Neural cell (in vitro differentiated cells): ENCODE measurements around the gene TRIM59. TPM values are rescaled to one million over a fixed set of nuclear protein-coding genes. Genes with fewer than 3 reads are reported as not detected.

ENCODE experiments used
- H2AFZ ChIP-seq: fragments of 200-600, 300-800 bp; sonication (generic), shearing (Covaris generic); 2 replicates; pipeline ENCODE4 v1.6.0; 2014; ENCODE audit warnings: low read depth, mild to moderate bottlenecking, antibody characterized with exemption, low read length, moderate library complexity
- H3F3A ChIP-seq: fragments of 200-600 bp; shearing (Covaris generic); 2 replicates; pipeline ENCODE4 v1.6.1; 2016; ENCODE audit warnings: mild to moderate bottlenecking, moderate library complexity, mixed read lengths, antibody characterized with exemption, low read length; ENCODE audit not compliant: insufficient read depth, poor library complexity, severe bottlenecking
- H3K27ac ChIP-seq: fragments of 200-600, 300-800 bp; sonication (generic), shearing (Covaris generic); 2 replicates; pipeline ENCODE4 v1.5.1; 2014; ENCODE audit warnings: mild to moderate bottlenecking, low read length, moderate library complexity
- H3K27me3 ChIP-seq: fragments of 300-800, 200-600 bp; sonication (generic), shearing (Covaris generic); 2 replicates; pipeline ENCODE4 v1.6.0; 2014; ENCODE audit warnings: mild to moderate bottlenecking, low read depth, low read length, moderate library complexity; ENCODE audit not compliant: insufficient read depth
- H3K36me3 ChIP-seq: fragments of 300-800, 200-600 bp; sonication (generic), shearing (Covaris generic); 2 replicates; pipeline ENCODE4 v1.5.1; 2014; ENCODE audit warnings: mild to moderate bottlenecking, antibody characterized with exemption, low read length, moderate library complexity; ENCODE audit not compliant: insufficient read depth
- H3K4me2 ChIP-seq: fragments of 300-800, 200-600 bp; sonication (generic), shearing (Covaris generic); 2 replicates; pipeline ENCODE4 v1.6.0; 2014; ENCODE audit warnings: mild to moderate bottlenecking, low read length
- H3K4me3 ChIP-seq: fragments of 300-800, 200-600 bp; sonication (generic), shearing (Covaris generic); 2 replicates; pipeline ENCODE4 v1.5.1; 2014; ENCODE audit warnings: mild to moderate bottlenecking, low read length, moderate library complexity
- H3K79me2 ChIP-seq: fragments of 200-600 bp; shearing (Covaris generic); replicated peaks from 2 replicates; pipeline ENCODE4 v1.6.0; 2014; ENCODE audit warnings: mild to moderate bottlenecking, low read length, moderate library complexity; ENCODE audit not compliant: insufficient read depth
- H3K9ac ChIP-seq: fragments of 300-800, 200-600 bp; sonication (generic), shearing (Covaris generic); 2 replicates; pipeline ENCODE4 v1.6.1; 2016; ENCODE audit warnings: mild to moderate bottlenecking, low read length, mixed read lengths
- H3K9me2 ChIP-seq: fragments of 200-600 bp; shearing (Covaris generic); 2 replicates; pipeline ENCODE4 v1.6.1; 2016; ENCODE audit warnings: mild to moderate bottlenecking, low read length, mixed read lengths; ENCODE audit not compliant: insufficient read depth
- H3K9me3 ChIP-seq: fragments of 200-600, 300-800 bp; sonication (generic), shearing (Covaris generic); 2 replicates; pipeline ENCODE4 v1.6.1; 2016; ENCODE audit warnings: mild to moderate bottlenecking, mixed run types, low read length, moderate library complexity, mixed read lengths
- H4K20me1 ChIP-seq: fragments of 200-600 bp; shearing (Covaris generic); 2 replicates; pipeline ENCODE4 v1.6.1; 2016; ENCODE audit warnings: mild to moderate bottlenecking, mixed run types; ENCODE audit not compliant: insufficient read depth
- CTCF ChIP-seq: fragments of 450-650 bp; IDR thresholded peaks from 2 replicates; pipeline ENCODE4 v1.5.1; 2014; ENCODE audit warnings: antibody characterized with exemption, mild to moderate bottlenecking, moderate library complexity; ENCODE audit not compliant: poor library complexity, severe bottlenecking
- EP300 ChIP-seq: fragments of 450-650 bp; conservative IDR thresholded peaks from 2 replicates; pipeline ENCODE4 v1.6.1; 2014; ENCODE audit warnings: antibody characterized with exemption, mild to moderate bottlenecking, moderate library complexity; ENCODE audit not compliant: poor library complexity, severe bottlenecking
- EZH2 ChIP-seq: fragments of 200-600, 300-800 bp; shearing (Covaris generic), sonication (generic); IDR thresholded peaks from 2 replicates; pipeline ENCODE4 v1.6.1; 2014; ENCODE audit warnings: antibody characterized with exemption, low read length, borderline replicate concordance, mild to moderate bottlenecking; ENCODE audit not compliant: insufficient read depth, poor library complexity, severe bottlenecking
- MXI1 ChIP-seq: fragments of 450-650 bp; conservative IDR thresholded peaks from 2 replicates; pipeline ENCODE4 v1.6.1; 2014; ENCODE audit warnings: antibody characterized with exemption, mild to moderate bottlenecking; ENCODE audit not compliant: poor library complexity, severe bottlenecking
- POLR2AphosphoS5 ChIP-seq: IDR thresholded peaks from 2 replicates; pipeline ENCODE4 v1.6.1; 2012
- RAD21 ChIP-seq: fragments of 450-650 bp; conservative IDR thresholded peaks from 2 replicates; pipeline ENCODE4 v1.6.1; 2014; ENCODE audit warnings: antibody characterized with exemption, mild to moderate bottlenecking, moderate library complexity
- SMC3 ChIP-seq: fragments of 450-650 bp; conservative IDR thresholded peaks from 2 replicates; pipeline ENCODE4 v1.6.1; 2014; ENCODE audit warnings: antibody characterized with exemption, mild to moderate bottlenecking, moderate library complexity; ENCODE audit not compliant: poor library complexity
- TAF1 ChIP-seq: IDR thresholded peaks from 2 replicates; pipeline ENCODE4 v1.6.1; 2012; ENCODE audit warnings: low read depth
- polyA plus RNA-seq: library from polyadenylated mRNA; depleted of rRNA; stranded (reverse); fragments of >200 nt; gene quantifications from 2 replicates; pipeline ENCODE4 v1.2.3, GENCODE V29; 2014
- TF ChIP-seq, protein P1 (sequence below): IDR thresholded peaks from 2 replicates; pipeline ENCODE4 v1.6.1; 2012; ENCODE audit warnings: borderline replicate concordance

Gene TRIM59
- polyA plus RNA-seq, 1 donor from 2014 or later = 0.53 TPM

GRCh38 chr3:160409812-160410610, 39.6 kb downstream of the TRIM59 start:
- TF ChIP-seq SMC3 (no peak), EZH2 (no peak), POLR2AphosphoS5 (no peak), TAF1 (no peak), CTCF (no peak), MXI1 (no peak), EP300 (no peak), RAD21 (no peak)
- TF ChIP-seq, protein P1, sequence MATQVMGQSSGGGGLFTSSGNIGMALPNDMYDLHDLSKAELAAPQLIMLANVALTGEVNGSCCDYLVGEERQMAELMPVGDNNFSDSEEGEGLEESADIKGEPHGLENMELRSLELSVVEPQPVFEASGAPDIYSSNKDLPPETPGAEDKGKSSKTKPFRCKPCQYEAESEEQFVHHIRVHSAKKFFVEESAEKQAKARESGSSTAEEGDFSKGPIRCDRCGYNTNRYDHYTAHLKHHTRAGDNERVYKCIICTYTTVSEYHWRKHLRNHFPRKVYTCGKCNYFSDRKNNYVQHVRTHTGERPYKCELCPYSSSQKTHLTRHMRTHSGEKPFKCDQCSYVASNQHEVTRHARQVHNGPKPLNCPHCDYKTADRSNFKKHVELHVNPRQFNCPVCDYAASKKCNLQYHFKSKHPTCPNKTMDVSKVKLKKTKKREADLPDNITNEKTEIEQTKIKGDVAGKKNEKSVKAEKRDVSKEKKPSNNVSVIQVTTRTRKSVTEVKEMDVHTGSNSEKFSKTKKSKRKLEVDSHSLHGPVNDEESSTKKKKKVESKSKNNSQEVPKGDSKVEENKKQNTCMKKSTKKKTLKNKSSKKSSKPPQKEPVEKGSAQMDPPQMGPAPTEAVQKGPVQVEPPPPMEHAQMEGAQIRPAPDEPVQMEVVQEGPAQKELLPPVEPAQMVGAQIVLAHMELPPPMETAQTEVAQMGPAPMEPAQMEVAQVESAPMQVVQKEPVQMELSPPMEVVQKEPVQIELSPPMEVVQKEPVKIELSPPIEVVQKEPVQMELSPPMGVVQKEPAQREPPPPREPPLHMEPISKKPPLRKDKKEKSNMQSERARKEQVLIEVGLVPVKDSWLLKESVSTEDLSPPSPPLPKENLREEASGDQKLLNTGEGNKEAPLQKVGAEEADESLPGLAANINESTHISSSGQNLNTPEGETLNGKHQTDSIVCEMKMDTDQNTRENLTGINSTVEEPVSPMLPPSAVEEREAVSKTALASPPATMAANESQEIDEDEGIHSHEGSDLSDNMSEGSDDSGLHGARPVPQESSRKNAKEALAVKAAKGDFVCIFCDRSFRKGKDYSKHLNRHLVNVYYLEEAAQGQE = no peak
- Histone ChIP-seq H2AFZ (no peak overlapping the region), H3K9ac (no peak overlapping the region), H3K9me2 (no peaks in the 10 kb centered on the region), H3K9me3 (no peaks in the 10 kb centered on the region), H3F3A (peaks cover 5% of the 10 kb centered on the region), H4K20me1 (no peaks in the 10 kb centered on the region), H3K27me3 (no peaks in the 10 kb centered on the region), H3K36me3 (no peaks in the 10 kb centered on the region), H3K4me3 (no peak overlapping the region), H3K79me2 (peaks cover 22% of the 10 kb centered on the region), H3K4me2 (no peak overlapping the region), H3K27ac (no peak overlapping the region)

DNA sequence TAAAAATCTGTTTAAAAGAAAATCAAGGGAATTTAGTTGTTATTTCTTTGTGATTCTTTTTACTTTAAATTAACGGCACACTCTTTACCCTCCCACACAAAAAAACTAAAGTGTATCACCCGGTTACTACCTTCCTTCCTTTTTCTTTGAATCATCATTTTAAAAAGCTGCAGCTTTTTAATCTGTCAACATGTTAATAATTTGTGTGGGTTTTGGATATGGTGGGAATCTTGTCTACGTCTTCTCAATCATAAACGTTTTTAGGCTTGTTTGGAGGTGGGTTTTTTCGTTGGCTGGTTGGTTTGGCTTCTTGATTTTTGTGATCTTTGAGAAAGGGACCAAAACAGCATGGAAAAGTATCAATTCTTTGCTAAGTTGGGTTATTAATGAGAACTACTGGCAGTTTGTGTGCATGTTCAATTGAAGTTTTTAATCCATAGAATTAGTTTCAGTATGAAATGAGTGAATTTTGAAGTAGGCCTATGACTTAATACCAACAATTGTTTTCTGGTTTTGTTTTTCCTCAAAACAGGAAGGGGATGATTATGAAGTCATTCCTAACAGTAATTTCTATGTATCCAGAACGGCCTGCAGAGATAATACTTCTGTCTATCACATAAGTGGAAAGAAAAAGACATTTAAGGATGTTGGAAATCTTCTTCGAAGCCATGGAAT, 45.7 kb downstream of the TRIM59 start:
- Histone ChIP-seq H3K4me2 (no peak overlapping the region), H3K36me3 (no peaks in the 10 kb centered on the region), H4K20me1 (no peaks in the 10 kb centered on the region), H3K79me2 (peaks cover 65% of the 10 kb centered on the region), H3F3A (no peaks in the 10 kb centered on the region), H3K27ac (no peak overlapping the region), H2AFZ (no peak overlapping the region), H3K9me2 (no peaks in the 10 kb centered on the region), H3K4me3 (no peak overlapping the region), H3K9me3 (no peaks in the 10 kb centered on the region), H3K27me3 (peaks cover 21% of the 10 kb centered on the region), H3K9ac (no peak overlapping the region)
- TF ChIP-seq, protein P1 = no peak
- TF ChIP-seq MXI1 = no peak
- TF ChIP-seq EZH2 = no peak
- TF ChIP-seq CTCF = no peak
- no peak for TF ChIP-seq EP300
- TF ChIP-seq SMC3 = no peak
- no peak for TF ChIP-seq POLR2AphosphoS5
- no peak for TF ChIP-seq RAD21
